ENCODE measurements around the gene USP13.

Gene USP13

GRCh38 chr3:179700716-179701115, 47.9 kb downstream of the USP13 start:
- FAIRE-seq, result no peak

- no peak for FAIRE-seq
These were observed 48.5 kb downstream of the USP13 start for GRCh38 chr3:179701176-179701827.

DNA sequence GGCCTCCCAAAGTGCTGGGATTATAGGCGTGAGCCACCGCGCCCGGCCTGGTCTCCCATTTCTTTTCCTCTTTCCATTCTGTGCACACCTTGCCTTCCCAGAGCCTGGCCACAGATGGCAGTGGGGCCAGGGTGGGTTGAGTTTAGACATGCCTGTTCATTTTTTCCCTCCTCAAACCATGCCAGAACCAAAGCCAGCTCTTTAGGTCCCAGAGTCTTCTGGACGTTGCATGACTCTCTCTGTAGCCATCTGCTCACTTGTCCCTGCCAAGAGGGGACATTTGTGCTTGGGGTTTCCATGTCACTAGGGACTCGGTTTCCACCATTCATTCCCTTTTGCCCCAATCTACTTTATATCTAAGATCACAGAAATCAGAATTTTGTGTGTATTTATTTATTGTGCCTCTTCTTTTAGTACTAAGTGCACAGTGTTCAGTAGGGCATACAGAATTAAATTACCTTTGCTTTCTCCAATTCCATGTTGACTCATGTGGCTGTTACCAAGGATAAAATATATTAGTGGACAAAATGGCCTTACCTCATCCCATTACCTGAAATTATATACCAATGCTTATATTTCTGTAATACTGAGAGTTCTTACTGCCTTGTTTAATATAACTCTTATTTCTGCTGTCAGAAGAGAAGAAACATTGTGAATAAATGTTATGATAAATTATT, 49.6 kb downstream of the USP13 start:
- FAIRE-seq, result no peak

DNA sequence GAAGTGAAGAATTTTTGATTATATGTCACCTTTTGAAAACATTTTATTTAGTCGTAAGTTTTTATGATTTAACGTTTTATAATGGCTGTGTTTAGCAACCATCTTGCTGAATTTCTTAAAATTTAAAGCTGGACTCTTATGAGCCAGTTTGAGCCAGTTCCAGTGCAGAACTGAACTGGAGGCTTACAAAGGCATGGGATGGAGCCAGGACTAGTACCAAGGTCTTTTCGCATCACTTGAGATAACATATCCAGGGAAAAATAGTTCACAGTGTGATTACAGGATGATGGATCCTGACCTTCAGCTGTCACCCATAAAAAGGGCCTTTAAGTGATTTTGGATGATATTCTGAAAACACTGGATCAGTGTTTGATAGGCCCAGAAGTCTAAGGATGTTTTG, 51.0 kb downstream of the USP13 start:
- FAIRE-seq, result no peak

DNA sequence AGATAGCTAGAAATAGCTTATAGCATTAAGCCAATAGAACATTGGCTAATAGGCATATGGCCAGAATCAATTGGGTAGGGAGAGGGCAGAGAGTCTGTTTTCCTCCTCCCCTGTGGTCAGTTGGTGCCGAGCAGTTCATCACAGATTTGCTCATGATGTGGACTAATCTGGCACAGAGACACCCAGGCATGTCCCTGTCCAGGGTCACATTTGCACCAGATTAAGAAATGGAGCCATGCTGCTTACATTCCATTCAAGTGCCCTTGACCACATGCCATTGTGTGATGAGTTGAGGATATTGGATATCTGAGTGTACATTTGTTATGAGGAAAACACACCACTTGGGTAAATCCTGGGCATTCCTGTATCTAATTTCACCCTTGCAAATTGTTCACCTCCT, 53.4 kb downstream of the USP13 start:
- no peak for FAIRE-seq

DNA sequence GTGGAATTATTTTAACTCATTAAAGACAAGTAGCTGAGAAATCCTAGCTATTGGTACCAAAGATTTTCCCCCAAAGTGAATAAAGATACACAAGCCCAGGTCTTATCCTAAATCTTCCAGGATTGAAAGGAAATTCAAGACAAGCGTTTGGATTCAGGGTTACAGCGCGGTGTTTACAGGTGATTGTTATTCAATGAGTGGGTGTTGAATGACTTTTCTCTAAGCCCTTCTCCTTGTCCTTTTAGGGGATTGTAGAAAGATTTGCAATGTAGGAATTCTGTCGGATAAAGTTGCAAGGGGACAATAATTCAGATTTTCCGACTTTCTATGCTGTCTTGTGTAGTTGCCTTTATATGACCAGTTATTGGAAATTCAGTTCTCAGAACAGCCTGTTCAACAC, 57.2 kb downstream of the USP13 start:
- FAIRE-seq, result no peak

DNA sequence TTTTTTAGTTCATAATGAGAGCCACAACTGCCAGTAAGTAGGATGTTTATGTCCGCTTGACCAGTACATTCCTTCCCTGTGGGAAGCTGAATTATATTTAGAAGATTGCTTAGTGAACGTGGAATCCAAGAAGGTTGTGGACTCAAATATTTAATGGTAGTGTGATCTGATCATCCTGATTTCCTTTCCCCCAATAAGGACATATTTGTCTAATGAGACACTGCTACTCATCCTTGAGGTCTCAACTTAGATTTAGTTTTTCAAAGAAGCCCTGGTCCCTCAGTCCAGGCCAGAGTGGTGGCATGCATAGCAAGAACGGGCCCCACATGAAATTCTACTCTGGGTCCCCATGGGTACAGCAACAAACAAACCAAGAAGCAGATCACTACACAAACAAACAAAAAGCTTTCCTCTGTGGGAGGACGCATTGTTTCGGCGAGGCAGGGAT, 60.8 kb downstream of the USP13 start:
- no peak for FAIRE-seq

- FAIRE-seq, result no peak
These were observed 62.7 kb downstream of the USP13 start for GRCh38 chr3:179715582-179715981.

DNA sequence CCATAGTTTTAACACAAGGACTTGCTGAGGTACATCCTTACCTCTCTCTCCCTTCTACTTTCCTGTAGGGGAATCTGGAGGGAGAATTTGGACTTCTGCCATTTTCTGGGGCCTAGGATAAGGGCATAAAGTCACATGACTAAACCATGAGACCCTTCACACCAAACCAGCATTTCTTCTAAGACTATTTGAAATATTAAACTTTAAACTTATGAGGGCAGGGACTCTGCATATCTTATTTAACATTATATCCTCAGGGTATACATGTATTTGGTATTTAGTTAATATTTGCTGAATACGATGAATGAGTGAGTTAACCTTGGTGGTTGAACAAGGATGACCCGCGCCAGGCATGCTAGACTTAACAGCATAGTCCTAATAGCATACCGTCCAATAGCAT, 63.4 kb downstream of the USP13 start:
- no peak for FAIRE-seq

DNA sequence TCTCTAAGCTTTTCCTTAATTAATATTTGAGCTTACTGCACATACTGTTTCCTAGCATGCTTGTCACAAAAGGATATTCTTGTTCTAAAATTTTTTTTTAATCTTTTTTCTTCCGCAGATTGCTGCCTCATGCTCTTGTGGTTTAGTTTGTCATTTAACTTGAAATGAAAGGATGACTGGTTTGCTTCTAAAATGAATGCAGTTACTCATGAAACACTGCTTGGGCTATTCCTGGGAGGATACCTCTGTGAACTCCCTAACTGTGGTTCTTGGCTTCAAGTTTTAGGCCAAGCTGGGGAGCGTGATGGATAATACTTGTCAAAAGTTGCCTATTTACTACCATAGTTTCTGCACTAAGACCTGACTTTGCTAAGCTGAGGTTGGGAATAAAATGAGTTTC, 64.0 kb downstream of the USP13 start:
- FAIRE-seq, result no peak

DNA sequence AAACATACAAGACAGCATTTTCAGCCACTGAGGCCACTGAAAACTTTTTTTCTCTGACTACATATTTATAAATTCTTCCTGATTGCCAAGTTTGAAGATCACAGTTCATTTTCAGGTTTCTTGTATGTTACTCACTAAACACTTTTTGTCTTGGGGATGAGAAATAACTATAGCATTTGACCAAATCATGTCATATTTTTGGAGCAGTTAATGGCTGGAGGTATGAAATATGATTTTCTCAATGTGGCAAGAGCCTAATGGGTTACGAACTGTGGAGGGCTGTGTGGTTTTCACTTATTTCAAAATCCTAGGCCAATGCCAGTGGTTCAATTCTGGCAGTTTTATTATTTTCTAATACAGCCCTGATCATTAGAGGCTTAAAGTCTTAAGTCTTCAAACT, 64.4 kb downstream of the USP13 start:
- no peak for FAIRE-seq

- FAIRE-seq, result no peak
These were observed 66.4 kb downstream of the USP13 start for GRCh38 chr3:179719048-179719734.

DNA sequence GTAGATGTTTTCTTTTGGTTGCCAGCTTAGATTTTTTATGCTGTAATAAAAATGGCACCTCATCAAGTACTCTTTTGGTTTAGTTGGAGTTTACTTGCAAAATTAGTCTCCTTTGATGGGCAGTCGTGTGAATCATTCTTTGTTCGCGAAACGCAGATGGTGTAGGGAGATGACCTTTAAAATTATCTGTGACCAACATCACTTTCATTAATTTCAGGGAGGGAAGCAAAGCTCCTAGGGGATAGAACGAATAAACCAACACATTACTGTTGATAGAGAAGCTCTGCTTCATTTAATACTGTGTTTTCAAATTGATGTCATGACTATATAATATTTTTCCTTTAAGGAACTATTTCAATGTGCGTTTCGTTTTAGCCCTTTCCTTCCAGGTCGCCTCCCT, 67.4 kb downstream of the USP13 start:
- FAIRE-seq, result no peak

DNA sequence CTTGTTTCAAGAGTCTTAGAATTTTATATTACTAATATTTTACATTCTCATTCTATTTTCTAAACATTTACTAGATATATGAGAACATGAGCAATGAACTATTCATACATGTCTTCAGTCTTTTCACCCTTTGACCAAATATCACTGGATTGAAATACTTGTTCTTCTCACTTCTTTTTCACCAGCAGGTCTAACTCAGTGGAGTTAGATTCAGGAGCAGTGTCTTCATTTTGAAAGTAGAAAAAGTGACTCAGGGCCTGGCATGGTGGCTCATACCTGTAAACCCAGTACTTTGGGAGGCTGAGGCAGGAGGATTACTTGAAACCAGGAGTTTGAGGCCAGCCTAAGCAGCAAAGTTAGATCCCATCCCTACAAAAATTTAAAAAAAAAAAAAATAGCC, 70.8 kb downstream of the USP13 start:
- no peak for FAIRE-seq

- no peak for FAIRE-seq
These were observed 73.3 kb downstream of the USP13 start for GRCh38 chr3:179726075-179726699.

GRCh38 chr3:179729086-179729485, 76.2 kb downstream of the USP13 start:
- FAIRE-seq, result no peak

DNA sequence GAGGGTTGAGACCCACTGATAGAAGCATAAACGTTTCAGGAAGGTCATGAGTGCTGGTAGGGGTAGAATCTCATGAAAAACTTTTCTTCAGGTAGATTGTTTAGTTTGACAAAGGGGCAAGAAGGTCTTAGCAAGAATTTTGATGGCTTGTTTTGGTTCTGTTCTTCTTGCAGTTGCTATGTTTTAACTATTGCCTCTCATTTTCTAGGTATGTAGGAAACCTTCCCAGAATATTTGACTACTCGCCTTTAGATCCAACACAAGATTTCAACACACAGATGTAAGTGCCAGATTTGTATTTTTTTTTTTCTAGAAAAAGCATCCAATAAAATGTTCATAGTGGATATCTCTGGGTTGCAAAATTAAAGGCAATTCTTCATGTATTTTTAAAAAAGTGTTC, 77.1 kb downstream of the USP13 start:
- FAIRE-seq, result no peak

GRCh38 chr3:179730506-179730905, 77.7 kb downstream of the USP13 start:
- FAIRE-seq, result no peak

DNA sequence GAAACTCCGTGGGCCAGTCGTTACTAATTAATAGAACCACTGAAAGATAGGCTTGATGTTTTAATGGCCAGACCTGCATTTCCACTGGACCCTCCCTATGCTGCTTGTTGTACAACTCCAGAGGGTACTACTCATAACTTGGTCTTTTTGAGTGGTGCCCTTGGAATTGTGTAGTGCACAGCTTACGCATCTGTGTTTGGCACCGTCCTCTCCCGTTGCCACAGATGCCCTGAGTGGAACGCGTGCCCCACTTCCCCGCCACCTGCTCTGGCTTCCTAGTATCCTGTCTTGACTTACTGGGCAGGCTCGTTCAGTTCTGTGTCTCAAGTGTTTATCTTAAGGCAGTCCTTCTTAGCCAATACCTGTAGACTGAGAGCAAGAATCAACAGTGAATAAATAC, 78.7 kb downstream of the USP13 start:
- FAIRE-seq, result no peak

DNA sequence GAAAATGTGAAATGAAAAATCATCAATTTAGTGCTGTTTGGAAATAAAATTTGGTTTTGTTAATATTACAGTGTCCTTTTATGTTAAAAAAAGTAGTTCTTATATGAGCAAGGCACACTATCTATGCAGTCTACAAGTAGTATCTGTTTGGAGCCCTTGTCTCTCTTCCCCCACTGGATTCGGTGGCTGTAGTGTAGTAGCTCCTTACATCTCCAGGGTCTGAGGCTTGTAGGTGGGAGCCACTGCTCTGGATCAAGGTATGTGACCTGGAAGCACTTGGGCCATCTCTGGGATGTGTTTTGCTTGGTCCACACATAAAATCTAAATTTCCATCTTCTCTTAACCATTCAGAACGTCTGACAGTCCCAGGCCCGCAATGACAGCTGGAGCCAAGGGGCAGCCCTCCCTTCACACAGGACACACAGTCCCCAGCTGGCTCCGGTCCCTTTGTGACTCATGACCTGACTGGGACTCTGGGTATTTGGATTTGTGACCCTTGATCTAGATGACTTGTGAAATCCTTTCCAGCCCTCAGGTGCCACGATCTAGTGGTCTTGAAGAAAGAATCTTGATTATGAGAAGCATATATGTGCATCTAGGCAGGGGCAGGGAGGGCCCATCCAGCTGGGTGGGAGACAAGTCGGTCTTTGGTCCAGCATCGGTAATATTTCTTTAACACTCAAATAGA, 80.0 kb downstream of the USP13 start:
- FAIRE-seq, result no peak

DNA sequence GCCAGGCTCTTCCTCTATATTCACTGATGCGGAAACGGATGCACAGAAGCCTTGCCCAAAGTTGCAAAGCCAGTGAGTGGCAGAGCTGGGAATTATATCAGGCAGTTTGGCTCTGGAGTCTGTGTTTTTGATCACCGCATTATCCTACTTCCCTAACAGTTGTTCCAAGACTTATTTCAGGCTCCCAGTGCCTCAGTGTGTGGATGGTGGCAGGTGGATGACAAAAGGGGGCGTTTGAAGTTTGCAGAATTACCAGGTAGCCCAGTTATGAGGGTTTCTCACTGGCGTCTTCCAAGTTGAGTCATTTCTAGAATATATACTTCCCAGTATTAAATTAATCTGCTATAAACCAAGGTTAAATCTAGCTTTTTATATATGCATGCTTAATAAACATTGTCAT, 81.0 kb downstream of the USP13 start:
- no peak for FAIRE-seq

DNA sequence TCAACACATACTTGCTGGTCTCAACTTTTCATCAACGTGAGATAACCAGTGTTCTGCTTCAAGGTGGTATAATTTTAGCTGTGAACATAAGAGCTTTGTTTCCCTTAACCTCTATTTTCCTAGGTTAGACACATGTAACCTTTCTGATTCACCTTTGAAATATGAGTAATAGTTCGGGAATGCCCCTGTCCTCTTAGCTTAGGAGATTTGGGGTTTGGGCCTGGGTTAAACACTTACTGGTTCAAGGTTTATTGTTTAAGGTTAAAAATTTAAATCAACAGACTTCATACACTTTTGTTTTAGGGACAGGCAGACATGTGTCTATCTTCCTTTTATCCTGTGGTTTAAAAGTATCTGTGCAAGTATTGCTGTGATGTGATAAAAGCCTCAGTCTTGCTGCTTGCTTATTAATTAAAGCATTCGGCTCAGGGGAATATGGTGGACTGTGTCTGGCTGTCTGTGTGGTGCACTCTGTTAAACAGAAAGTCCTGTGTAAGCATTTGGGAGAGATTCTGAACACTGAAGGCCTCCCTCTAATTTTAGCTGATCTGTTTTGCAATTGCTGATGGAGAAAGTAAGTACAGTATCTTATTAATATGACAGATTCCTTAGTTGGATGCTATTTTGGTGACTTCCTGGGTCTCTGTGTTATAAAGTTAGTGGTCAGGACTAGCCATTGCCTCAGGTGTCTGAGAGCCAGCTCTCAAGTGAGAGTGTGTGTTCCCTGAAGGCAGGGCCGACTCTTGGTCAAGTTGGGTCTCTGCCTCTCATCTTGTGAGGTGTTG, 81.8 kb downstream of the USP13 start:
- no peak for FAIRE-seq

Measured in colon (tissue), 2 donors.